HG03045 (cell line): Measurements from ENCODE around the gene ATP13A3.

Source experiments
- ATAC-seq: cut with Tn5 transposase; IDR thresholded peaks from one replicate; pipeline ENCODE4 v1.9.1; 2021; ENCODE audit warnings: mild to moderate bottlenecking, moderate library complexity; ENCODE audit not compliant: unreplicated experiment

The ATP13A3 gene

GRCh38 chr3:194446172-194446571, 40.6 kb downstream of the ATP13A3 start:
- no peak for ATAC-seq

GRCh38 chr3:194443901-194444300, 42.9 kb downstream of the ATP13A3 start:
- ATAC-seq: no peak

GRCh38 chr3:194440756-194441155, 46.0 kb downstream of the ATP13A3 start:
- ATAC-seq: no peak

GRCh38 chr3:194439881-194440550, 46.8 kb downstream of the ATP13A3 start:
- ATAC-seq: no peak

GRCh38 chr3:194434503-194434902, 52.3 kb downstream of the ATP13A3 start:
- ATAC-seq: no peak

- ATAC-seq: no peak
Measured at GRCh38 chr3:194431554-194431953, 55.2 kb downstream of the ATP13A3 start.

- no peak for ATAC-seq
Measured at GRCh38 chr3:194425399-194425798, 61.4 kb downstream of the ATP13A3 start.

GRCh38 chr3:194424953-194425352, 61.8 kb downstream of the ATP13A3 start:
- no peak for ATAC-seq

GRCh38 chr3:194424373-194424772, 62.4 kb downstream of the ATP13A3 start:
- ATAC-seq: no peak

GRCh38 chr3:194423317-194423716, 63.5 kb downstream of the ATP13A3 start:
- no peak for ATAC-seq

- ATAC-seq: no peak
Measured at GRCh38 chr3:194422188-194422587, 64.6 kb downstream of the ATP13A3 start.

- no peak for ATAC-seq
Measured at GRCh38 chr3:194418671-194419070, 68.1 kb downstream of the ATP13A3 start.

- no peak for ATAC-seq
Measured at GRCh38 chr3:194407423-194407822, 79.4 kb downstream of the ATP13A3 start.

- no peak for ATAC-seq
Measured at GRCh38 chr3:194405766-194406165, 81.0 kb downstream of the ATP13A3 start.

- ATAC-seq: no peak
Measured at GRCh38 chr3:194404365-194405140, 82.2 kb downstream of the ATP13A3 start.

GRCh38 chr3:194401868-194402329, 84.9 kb downstream of the ATP13A3 start:
- no peak for ATAC-seq

GRCh38 chr3:194401346-194401745, 85.5 kb downstream of the ATP13A3 start:
- no peak for ATAC-seq

- ATAC-seq: no peak
Measured at GRCh38 chr3:194399874-194400411, 86.9 kb downstream of the ATP13A3 start.

- ATAC-seq: no peak
Measured at GRCh38 chr3:194399166-194399565, 87.6 kb downstream of the ATP13A3 start, which contains the start of gene GP5. Gene GP5, minus strand, starts transcription at chr3:194399266. Its CDS starts 984 bp downstream, at chr3:194398282.

GRCh38 chr3:194397757-194398312, 89.0 kb downstream of the ATP13A3 start:
- no peak for ATAC-seq
